HG02885 (cell line): ENCODE results near the gene CRYBG1.
A peak's percentile ranks its signal among the peaks of the same experiment; 100 is the strongest.

ENCODE experiments used
- ATAC-seq: cut with Tn5 transposase; IDR thresholded peaks from one replicate; pipeline ENCODE4 v1.9.1; 2021; ENCODE audit warnings: mild to moderate bottlenecking; ENCODE audit not compliant: unreplicated experiment, poor library complexity

The CRYBG1 gene

GRCh38 chr6:106360410-106360988 lies at the start of gene CRYBG1:
TSS of gene CRYBG1 (plus strand) at chr6:106360717. CDS start at chr6:106360909, 192 bp downstream.
- ATAC-seq: peak; percentile 82

- ATAC-seq: no peak
Observed at GRCh38 chr6:106315765-106316374, 44.6 kb upstream of the CRYBG1 start.

- no peak for ATAC-seq
Observed at GRCh38 chr6:106316375-106316766, 44.1 kb upstream of the CRYBG1 start.

GRCh38 chr6:106318061-106318460 lies 42.5 kb upstream of the CRYBG1 start:
- no peak for ATAC-seq

- ATAC-seq: no peak
Observed at GRCh38 chr6:106318851-106319250, 41.7 kb upstream of the CRYBG1 start.

GRCh38 chr6:106321940-106322339 lies 38.6 kb upstream of the CRYBG1 start:
- ATAC-seq: no peak

- no peak for ATAC-seq
Observed at GRCh38 chr6:106324726-106325335, 35.7 kb upstream of the CRYBG1 start.

- peak; percentile 96 for ATAC-seq
Observed at GRCh38 chr6:106325336-106326178, 35.0 kb upstream of the CRYBG1 start, which contains the start of gene ATG5. TSS of gene ATG5 (minus strand) at chr6:106325760. CDS start at chr6:106316208, 9,552 bp downstream.

- peak; percentile 75 for ATAC-seq
Observed at GRCh38 chr6:106334646-106335448, 25.7 kb upstream of the CRYBG1 start.

- peak; percentile 68 for ATAC-seq
Observed at GRCh38 chr6:106339334-106340029, 21.0 kb upstream of the CRYBG1 start.

- no peak for ATAC-seq
Observed at GRCh38 chr6:106347219-106347618, 13.3 kb upstream of the CRYBG1 start.

- ATAC-seq: no peak
Observed at GRCh38 chr6:106356378-106356777, 4.1 kb upstream of the CRYBG1 start.

GRCh38 chr6:106359959-106360409 lies 533 bp upstream of the CRYBG1 start:
- ATAC-seq: no peak

GRCh38 chr6:106360989-106361430 lies 493 bp downstream of the CRYBG1 start:
- ATAC-seq: peak; percentile 44

- no peak for ATAC-seq
Observed at GRCh38 chr6:106363401-106364138, 3.1 kb downstream of the CRYBG1 start.

GRCh38 chr6:106369739-106370138 lies 9.2 kb downstream of the CRYBG1 start:
- ATAC-seq: no peak

- no peak for ATAC-seq
Observed at GRCh38 chr6:106370639-106371038, 10.1 kb downstream of the CRYBG1 start.

GRCh38 chr6:106372838-106373501 lies 12.5 kb downstream of the CRYBG1 start:
- no peak for ATAC-seq
